Skin epidermis (tissue), 12 donors: Measurements from ENCODE around the gene TBXAS1.
A peak's percentile ranks its signal among the peaks of the same experiment; 100 is the strongest.

Experiments
- H3K27ac ChIP-seq, 21 experiments: fragments of 200-600 bp; sonication (generic) in 11 of 21; one replicate each; pipeline ENCODE4 v1.5.0; 2020; ENCODE audit warnings: mild to moderate bottlenecking in 3 of 21, inconsistent platforms in 2 of 21, moderate library complexity in 2 of 21
- H3K4me3 ChIP-seq, 7 experiments: fragments of 200-600 bp; sonication (generic) in 2 of 7; one replicate each; pipeline ENCODE4 v1.5.0; 2020; ENCODE audit warnings: inconsistent platforms in 2 of 7, mild to moderate bottlenecking in 2 of 7, moderate library complexity in 1 of 7

The TBXAS1 gene

DNA sequence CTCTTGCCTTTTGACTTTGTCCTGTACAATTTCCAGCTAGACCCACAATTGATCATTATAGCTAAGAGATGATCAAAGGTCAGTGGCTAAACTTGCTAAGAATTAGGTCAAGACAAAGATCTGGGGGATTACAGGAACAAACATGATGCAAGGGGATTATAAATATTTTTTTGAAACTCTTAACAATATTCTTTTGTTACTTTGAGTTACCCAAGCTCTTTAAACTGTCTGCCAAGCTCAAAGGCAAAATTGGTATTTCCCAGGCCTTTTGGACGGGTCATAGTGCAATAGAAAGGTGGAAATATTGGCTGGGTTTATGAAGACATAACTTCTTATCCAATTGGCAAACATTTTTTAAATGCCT lies 23.4 kb downstream of the TBXAS1 start:
- Histone ChIP-seq H3K27ac (peak overlapping the region in 1 of 21 experiments; percentile 34), H3K4me3 (no peak overlapping the region)

DNA sequence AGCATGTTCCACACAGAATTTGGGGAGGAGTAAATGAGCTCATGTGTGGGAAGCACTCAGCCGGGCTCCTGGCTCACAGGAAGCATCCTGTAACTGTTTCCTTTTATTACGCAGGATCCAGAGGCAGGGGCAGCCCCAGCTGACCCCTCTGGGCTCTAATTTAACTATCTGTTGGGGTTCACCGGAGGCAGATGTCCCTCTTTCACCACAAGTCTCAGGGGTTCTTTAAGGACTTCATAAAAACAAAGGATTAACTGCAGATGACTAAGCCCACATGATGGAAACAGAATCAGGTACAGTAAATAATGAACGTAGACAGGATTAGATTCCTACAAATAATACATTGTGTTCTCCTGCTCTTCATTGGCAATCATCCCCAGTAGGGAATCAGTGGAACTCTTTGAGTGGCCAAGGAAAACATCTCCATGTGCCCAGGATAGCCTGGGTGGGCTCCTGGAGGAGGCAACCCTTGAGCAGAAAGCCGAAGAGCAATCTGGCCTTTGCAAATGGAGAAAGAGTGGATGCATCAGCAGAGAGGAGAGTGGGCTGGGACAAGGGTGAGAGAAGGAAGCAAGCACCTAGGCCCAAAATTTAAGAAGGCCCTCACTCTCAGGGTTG lies 24.6 kb downstream of the TBXAS1 start:
- H3K27ac ChIP-seq, result peak overlapping the region in 7 of 21 experiments; percentile 45 to 59 (median 50)
- H3K4me3 ChIP-seq, result no peak overlapping the region

DNA sequence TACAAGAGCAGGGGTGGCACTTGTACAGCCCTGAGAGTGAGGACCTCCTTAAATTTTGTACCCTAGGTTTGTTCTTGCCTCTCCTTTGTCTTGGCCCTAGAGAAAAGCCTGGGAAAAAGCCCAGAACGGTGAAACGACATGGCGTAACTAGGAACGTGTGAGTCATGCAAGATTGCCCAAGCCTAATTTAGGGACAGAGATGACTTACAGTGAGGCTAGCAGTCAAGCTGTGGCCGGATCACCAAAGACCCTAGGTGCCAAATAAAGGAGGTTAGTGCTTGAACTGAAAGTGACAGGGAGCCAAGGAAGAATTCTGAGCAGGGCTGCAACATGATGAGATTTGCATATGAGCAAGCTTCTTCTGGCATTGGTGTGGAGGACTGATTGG lies 25.1 kb downstream of the TBXAS1 start:
- H3K4me3 ChIP-seq, result no peak overlapping the region
- peak overlapping the region in 6 of 21 experiments; percentile 45 to 59 (median 51) for H3K27ac ChIP-seq

DNA sequence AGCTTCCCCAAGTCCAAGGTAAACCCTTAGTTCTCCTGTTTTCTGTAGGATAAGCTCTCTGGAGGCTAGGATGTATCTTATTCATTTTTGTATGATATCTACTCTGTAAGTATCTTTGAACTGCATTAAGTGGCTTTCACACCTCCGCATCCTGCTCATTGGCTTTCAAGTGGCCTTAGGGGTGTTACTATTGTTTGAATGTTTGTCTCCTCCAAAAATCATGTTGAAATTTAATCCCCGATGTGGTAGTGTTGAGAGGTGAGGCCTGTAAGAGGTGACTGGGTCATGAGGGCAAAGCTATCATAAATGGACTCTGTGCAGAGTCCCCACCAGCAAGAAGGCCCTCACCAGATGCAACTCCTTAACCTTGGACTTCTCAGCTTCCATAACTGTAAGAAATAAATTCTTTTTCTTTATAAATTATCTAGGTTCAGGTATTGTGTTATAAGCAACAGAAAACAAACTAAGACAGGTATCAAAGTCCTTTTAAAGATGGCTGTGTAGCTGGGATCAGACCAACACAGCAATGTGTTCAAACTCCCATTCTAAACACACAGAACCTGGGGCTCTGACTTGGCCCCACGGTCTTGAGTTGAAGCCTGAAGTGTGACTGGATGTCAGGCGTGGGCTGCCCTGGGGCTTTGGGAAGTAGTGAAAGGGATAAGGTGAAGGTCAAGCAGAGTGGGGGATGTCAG lies 25.9 kb downstream of the TBXAS1 start:
- no peak overlapping the region for H3K4me3 ChIP-seq
- peak overlapping the region in 10 of 21 experiments; percentile 0 to 68 (median 53) for H3K27ac ChIP-seq

DNA sequence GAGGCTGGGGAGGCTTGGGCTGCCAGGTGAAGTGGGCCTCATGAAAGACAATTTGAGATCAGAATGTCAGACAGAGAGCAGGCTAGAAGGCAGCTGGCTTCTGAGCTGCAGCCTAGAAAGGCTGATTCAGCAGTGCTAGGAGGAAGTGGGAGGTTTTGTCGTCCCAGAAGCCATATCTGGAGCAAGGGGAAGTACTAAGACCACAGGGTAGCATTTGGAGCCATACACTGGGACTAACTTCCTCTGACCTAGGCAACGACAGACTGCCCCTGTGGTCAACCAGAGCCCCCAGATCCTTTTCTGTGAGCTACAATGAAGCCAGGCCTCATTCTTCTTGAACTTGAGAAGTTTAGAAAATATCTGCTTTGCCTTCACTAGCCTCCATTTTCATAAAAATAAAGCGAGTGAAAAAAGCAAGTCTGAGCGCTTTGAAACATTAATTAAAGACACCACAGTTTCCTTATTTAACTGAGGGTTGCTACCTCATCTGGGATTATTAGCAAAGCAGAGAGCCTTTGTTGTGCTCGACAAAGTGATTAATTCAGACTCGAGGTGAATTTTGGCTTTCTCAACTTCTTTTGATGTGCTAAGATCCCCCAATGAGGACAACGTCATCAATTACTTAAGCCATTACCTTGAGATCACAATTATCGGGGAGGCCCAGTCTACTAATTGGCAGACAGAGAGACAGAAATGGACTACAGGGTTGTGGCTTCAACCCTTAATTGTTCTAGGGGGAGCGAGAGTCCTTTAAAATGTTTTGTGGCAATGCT lies 26.6 kb downstream of the TBXAS1 start:
- Histone ChIP-seq H3K27ac (peak overlapping the region in 11 of 21 experiments; percentile 7 to 68 (median 46)), H3K4me3 (no peak overlapping the region)

DNA sequence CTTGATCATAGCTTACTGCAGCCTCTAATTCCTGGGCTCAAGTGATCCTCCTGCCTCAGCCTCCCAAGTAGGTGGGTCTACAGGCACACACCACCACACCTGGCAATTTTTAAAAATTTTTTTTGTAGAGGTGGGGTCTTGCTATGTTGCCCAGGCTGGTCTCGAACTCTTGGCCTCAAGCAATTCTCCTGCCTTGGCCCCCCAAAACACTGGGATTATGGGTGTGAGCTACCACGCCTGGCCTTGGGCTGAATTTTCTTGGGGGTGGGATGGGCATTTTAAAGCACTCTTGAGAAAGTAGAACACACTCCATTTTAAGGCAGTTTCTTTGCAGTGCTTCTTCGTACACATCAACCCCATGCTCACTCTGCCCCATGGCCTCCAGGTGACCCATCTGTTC lies 28.7 kb downstream of the TBXAS1 start:
- no peak overlapping the region for H3K27ac ChIP-seq
- no peak overlapping the region for H3K4me3 ChIP-seq

DNA sequence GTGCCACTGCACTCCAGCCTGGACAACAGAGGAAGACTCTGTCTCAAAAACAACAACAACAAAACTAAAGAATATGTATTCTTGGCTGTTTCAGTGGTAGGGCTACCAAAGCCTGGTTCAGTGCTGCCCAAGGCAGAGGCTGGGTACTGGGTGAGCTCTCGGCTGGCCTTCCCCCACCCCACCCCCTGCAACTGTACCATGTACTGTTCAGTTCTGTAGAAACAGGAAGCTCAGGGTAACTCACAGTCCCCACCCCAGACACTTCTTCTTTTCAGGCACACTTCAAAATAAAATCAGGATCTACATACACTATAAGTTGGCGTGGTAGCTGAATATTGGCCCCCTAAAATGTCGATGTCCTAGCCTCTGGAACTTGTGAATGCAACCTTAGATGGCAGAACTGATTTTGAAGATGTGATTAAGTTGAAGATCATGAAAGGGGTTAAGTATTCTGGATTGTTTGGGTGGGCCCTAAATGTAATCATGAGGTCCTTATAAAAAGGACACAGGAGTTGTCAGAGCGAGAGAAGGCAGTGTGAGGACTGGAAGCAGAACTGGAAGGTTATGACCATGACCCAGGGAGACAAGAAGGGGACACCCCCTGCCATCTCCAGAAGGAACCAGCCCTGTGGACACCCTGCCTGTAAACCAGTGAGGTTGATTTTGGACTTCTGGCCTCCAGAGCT lies 31.2 kb downstream of the TBXAS1 start:
- Histone ChIP-seq H3K4me3 (no peak overlapping the region), H3K27ac (peak overlapping the region in 8 of 21 experiments; percentile 6 to 50 (median 28))

DNA sequence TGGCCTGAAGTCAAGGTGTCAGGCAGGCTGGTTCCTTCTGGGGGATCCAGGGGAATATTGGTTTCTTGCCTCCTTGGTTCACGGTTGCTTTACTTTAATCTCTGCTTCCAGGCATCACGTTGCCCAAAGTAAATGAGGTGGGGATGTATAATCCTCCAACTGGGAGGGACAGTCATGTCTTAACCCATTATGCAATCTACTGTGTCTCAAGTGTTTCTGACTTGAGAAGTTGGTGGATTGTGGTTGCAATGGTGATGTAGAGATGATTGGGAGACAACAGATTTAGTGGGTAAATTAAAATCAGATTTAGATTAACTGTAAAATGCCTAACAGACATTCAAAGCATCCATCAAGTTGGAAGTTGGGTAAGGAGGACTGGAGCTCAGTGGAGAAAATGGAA lies 32.7 kb downstream of the TBXAS1 start:
- H3K27ac ChIP-seq, result no peak overlapping the region
- no peak overlapping the region for H3K4me3 ChIP-seq

DNA sequence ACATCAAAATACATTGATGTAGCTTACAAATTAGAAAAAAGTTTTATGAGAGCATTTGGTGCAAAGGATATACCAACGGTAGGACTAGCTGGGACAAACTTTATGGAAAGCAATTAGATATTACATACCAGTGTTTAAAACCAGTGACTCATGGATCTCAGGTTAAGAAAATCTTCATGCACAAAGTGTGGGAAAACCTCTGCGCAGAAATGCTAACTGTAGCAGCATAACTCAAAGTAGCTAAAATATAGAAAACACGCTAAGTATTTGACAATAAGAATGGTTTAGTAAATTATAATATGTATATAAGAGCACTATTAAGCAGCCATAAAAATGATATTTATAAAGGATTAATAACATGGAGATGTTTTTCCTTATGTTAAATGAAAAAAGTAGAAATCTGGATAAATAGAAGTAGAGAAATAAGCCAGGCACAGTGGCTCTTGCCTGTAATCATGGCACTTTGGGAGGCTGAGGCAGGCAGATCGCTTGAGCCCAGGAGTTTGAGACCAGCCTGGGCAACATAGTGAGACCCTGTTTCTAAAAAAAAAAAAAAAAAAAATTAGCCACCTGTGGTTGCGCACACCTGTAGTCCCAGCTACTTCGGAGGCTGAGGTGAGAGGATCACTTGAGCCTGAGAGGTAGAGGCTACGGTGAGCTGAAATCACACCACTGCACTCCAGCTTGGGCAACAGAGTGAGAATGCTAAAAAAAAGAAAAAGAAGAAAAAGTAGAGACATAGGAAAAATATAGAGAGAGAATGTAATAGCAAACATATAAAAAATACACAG lies 37.2 kb downstream of the TBXAS1 start:
- Histone ChIP-seq H3K27ac (no peak overlapping the region), H3K4me3 (no peak overlapping the region)

DNA sequence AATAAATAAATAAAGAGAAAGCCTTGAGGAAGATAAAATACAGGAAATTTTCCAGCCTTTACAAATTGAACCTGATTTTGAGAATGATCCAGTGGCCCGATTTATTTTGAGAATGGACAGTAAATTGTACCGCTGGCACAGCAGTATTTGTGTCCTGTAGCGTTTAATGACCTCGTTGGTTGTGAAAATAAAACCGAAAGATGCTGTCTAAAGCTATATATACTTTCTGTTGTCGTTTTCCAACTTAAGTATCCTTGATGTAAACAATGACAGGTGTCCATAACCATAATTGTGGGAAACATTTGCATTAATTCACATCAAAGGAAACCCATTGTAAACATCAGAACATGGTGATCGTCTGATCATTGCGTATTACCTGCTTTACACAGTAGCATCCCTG lies 38.8 kb downstream of the TBXAS1 start:
- no peak overlapping the region for H3K4me3 ChIP-seq

DNA sequence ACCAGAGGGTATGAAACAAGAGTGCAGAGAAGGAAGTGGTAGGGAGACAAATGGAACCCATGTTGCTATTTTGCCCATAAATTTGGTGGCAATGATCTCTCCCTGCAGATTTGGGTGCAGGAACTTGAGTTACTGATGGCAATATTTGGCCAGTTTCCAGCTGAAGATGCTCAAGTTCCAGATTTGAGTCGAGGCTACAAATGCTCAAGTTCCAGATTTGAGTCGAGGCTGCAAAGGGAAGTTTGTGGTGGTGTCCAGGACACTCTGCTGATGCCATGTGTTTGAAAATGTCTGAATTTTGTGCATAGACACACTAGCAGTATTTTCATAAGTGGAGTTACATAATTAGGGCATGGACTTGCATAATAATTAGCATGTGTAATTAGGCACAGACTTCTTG lies 40.8 kb downstream of the TBXAS1 start:
- no peak overlapping the region for H3K4me3 ChIP-seq
- H3K27ac ChIP-seq, result no peak overlapping the region

More for the DNA sequence above, 38.8 kb downstream of the TBXAS1 start:
- H3K27ac ChIP-seq, result no peak overlapping the region

DNA sequence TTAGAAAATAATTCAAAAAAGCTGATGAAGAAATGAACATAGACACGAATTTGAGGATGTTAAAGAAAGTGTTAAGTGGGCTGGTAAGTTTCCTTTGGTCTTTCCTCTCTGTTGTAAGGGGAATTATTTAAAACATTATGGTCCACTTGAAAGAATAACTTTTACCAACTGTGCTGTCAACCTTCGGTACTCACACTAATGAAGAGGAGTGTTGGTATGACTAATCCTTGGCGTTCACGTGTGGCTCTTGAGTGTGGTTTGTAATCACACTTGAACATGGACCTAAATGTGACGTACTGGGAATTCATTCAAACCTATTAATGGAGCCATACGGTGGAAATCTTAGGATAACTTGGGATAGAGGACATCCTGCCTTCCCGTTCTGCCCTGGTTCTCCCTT lies 41.3 kb downstream of the TBXAS1 start:
- no peak overlapping the region for H3K4me3 ChIP-seq
- H3K27ac ChIP-seq, result no peak overlapping the region

DNA sequence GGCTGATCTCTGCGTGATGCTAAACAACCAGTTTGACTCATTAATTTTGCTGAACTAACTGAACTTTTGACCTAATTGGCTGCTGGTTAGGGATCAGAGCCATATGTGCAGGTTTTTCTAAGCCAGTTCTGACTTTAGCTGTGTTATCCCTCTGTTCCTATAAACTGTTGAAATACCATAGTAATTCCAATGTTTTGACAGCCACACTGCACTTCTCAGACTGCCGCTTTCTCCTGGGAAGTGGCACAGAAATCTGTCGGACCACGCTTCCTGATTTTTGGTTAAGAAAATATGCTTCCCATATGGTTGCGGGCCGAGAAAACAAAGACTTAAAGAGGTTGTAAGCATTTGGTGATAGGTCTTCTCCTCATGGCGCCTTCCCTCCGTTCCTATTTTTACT lies 42.3 kb downstream of the TBXAS1 start:
- Histone ChIP-seq H3K4me3 (no peak overlapping the region), H3K27ac (no peak overlapping the region)

DNA sequence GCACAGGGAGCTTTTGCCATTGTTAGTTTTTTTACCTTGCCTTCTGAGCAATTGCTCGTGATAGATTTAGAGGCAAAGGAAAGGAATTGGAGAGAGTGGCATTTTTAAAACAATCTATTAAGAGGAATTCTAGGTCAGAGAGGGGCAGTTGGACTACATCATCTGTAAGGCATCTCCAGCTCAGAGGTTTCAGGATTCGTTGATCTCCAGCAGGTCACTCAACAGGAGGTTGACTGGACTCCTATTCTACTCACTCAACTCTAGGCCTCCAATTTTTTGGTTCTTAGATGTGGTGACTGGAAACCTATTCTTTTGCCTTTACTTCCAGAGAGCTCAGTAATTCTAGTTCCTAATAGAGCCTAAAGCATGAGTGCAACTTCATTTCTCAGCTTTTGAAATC lies 42.8 kb downstream of the TBXAS1 start:
- Histone ChIP-seq H3K4me3 (no peak overlapping the region), H3K27ac (no peak overlapping the region)

DNA sequence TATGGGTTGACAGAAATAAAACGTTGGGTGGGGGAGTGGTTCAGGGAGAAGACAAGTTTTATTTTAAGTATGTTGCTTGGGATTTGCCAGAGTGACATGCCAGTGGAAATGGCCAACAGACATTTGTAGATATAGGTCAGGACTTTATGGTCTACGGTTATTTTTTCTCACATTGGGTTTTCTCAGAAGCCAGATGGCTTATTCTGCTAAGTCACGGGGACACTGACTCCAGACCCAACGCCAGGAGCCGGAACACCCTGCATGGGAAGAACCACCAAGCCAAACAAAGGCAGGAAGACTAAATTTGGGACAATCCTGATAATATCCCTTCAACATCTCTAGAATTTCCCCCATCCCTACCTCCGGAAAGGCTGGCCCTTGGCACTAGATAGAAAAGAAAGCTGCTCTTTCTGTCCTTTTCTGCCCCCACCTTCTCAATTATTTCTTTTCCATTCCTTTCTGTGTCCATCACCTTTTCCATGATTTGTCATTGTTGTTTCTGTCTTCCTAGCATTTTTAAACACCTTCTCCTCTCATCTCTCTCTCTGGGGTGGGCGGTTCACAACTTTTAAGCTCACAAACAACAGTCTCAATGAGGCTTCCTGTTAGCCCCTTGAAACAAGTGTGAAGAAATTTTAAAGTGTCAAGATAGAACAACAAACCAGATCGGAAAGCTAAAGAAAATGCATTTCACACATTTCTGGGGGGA lies 44.7 kb downstream of the TBXAS1 start:
- Histone ChIP-seq H3K27ac (no peak overlapping the region), H3K4me3 (no peak overlapping the region)

DNA sequence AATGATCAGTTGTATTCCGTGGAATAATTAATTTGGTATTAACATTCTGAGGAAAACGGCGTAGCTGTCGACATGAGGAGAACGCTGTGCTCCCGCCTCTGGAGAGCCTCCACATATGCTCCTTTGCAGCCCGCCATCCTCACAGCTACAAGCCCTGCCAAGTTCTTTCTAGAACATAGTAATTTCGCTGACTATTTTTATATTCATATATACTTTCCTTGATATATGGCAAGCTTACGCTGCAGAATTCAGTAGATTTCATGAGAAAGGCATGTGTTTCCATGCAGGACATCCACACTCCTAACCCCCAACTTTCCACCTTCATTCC lies 45.2 kb downstream of the TBXAS1 start:
- H3K4me3 ChIP-seq, result no peak overlapping the region
- H3K27ac ChIP-seq, result no peak overlapping the region

DNA sequence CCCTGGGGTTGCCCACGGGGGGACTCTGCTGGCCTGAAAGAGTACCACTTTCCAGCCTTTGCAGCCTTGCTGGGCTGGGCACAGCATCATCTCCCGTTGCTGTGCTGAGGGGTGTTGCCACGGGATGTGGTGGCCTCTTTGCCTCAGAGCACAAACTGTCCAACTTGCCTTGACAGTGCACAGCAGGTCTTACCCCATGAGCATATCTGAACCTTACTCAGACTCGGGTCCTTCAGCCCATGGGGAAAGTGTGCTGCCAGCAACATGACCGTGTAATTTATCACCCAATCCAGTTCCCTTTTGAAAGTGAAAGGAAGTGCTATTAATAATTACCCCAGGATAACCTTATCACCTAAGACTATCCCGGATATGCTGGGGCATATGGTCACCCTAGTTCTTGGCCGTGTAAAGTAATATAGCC lies 46.8 kb downstream of the TBXAS1 start:
- H3K27ac ChIP-seq, result no peak overlapping the region
- no peak overlapping the region for H3K4me3 ChIP-seq

DNA sequence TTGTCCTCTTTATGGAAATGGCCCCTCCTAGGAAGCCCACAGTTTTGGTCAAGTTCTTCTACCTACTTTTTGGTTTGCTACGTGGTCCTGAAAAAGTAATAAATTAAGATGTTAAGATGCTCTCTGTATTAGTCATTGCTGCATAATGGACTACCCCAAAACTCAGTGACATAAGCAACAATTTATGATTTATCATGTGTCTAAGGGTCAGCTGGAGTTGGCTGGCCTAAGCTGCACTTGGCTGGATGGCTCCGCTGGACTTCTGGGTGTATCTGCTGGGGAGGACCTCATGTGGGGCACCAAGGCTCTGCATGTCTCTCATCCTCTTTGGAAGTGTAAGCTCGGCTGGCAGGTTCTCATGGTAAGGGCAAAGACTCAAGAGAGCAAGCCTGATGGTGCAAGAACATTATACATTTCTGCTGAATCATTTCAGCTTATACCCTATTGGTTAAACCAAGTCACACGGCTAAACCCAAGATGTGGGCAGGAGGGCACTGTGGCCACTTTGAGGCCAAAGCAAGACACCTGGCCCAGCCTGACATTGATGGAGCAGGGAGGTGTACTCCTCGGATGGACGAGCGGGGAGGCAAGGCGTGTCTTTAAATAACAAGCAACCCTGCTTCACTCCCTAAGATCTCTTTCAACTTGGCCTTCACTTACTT lies 47.7 kb downstream of the TBXAS1 start:
- no peak overlapping the region for H3K27ac ChIP-seq
- H3K4me3 ChIP-seq, result no peak overlapping the region

DNA sequence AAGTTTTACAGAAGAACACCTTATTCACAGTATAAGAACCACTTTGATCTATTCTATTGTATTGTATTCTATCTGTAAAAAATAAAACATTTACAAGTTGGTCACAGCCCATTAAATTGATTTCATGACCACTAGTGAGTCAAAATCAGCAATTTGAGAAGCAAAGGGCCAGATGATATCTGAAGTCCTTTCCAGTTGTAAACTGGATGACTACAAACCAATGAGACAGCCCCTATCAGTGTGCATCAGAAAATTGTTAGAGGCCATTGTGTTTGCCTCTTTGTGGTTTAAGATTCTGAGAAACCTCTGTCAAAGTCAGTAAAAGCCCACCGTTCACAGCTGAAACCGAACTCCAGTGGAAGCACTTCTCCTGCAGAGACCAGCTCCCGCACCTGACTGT lies 54.8 kb downstream of the TBXAS1 start:
- H3K27ac ChIP-seq, result no peak overlapping the region
- H3K4me3 ChIP-seq, result no peak overlapping the region
